Activated CD8-positive, alpha-beta T cell treated with anti-CD3 and anti-CD28 coated beads for 36 hours (primary cell): ENCODE measurements around the gene ZBTB12. TPM values are rescaled to one million over a fixed set of nuclear protein-coding genes. Genes with fewer than 3 reads are reported as not detected.

Source experiments
- ATAC-seq: fragments of 200-7000 bp; cut with Tn5 transposase; one replicate; pipeline ENCODE4 v1.10.0; 2021; ENCODE audit warnings: mild to moderate bottlenecking, moderate library complexity
- CTCF ChIA-PET: fragments of 350-600 bp; sonication (Branson Sonifier 250); formaldehyde crosslinking; loops from one replicate; lab custom pipeline; 2021; ENCODE audit warnings: antibody characterized with exemption; lab: Charles Lee
- POLR2A ChIA-PET: fragments of 350-600 bp; sonication (Branson Sonifier 250); formaldehyde crosslinking; loops from one replicate; lab custom pipeline; 2021; ENCODE audit warnings: antibody characterized with exemption; lab: Charles Lee
- DNase-seq: peaks from one replicate; pipeline ENCODE4 v3.0.0-alpha.2; 2020
- H3K27ac Mint-ChIP-seq: one replicate; pipeline ENCODE4 v1.8.0; 2021; ENCODE audit warnings: mild to moderate bottlenecking, mixed read lengths
- H3K27me3 Mint-ChIP-seq: one replicate; pipeline ENCODE4 v1.8.0; 2021; ENCODE audit warnings: mixed read lengths
- H3K36me3 Mint-ChIP-seq: one replicate; pipeline ENCODE4 v1.8.0; 2021; ENCODE audit warnings: low read depth, mixed read lengths
- H3K4me1 Mint-ChIP-seq: one replicate; pipeline ENCODE4 v1.8.0; 2021; ENCODE audit warnings: low read depth, mixed read lengths
- H3K4me3 Mint-ChIP-seq: one replicate; pipeline ENCODE4 v1.8.0; 2021; ENCODE audit warnings: mild to moderate bottlenecking, moderate library complexity, mixed read lengths
- H3K9me3 Mint-ChIP-seq: one replicate; pipeline ENCODE4 v1.8.0; 2021; ENCODE audit warnings: mixed read lengths
- CTCF ChIP-seq: fragments of 200-600 bp; IDR thresholded peaks from one replicate; pipeline ENCODE4 v1.8.0; 2022; ENCODE audit warnings: antibody characterized with exemption, mild to moderate bottlenecking
- intact Hi-C: fragments of 100-400 bp; cut with micrococcal nuclease; formaldehyde crosslinking; loops from one replicate; pipeline ENCODE4 v1.10.0; 2022
- total RNA-seq, 2 experiments: library from RNA; stranded (reverse); gene quantifications; one replicate each; pipeline ENCODE4 v1.2.3, GENCODE V29; 2021

ZBTB12 gene
- total RNA-seq, 2 experiments from 2014 or later: 1.8 to 2.1 TPM

- peak overlapping the region; percentile 80 for H3K4me3 Mint-ChIP-seq
- ATAC-seq (no peak), DNase-seq (no peak)
- H3K4me1 Mint-ChIP-seq: peaks cover 32% of the 10 kb centered on the region
- no peak for TF ChIP-seq CTCF
- no peaks in the 10 kb centered on the region for H3K27me3 Mint-ChIP-seq
- ChIA-PET CTCF (interaction anchor here (2.9 kb wide), 1 partner anchor 55 kb away, joined by 13 read pairs; no protein-coding TSS in a partner anchor), POLR2A (interaction anchor here (1.0 kb wide), 1 partner anchor 56 kb away, joined by 4 read pairs; no protein-coding TSS in a partner anchor)
- H3K27ac Mint-ChIP-seq: peak overlapping the region; percentile 88
- no peaks in the 10 kb centered on the region for H3K9me3 Mint-ChIP-seq
- H3K36me3 Mint-ChIP-seq: peaks cover 21% of the 10 kb centered on the region
- intact Hi-C loops: no loop called here
Observed at GRCh38 chr6:31896493-31896855, 5.4 kb downstream of the ZBTB12 start.

- ATAC-seq: no peak
- no peak for TF ChIP-seq CTCF
- CTCF ChIA-PET: interaction anchor here (0.6 kb wide), 1 partner anchor 75 kb away, joined by 3 read pairs; no protein-coding TSS in a partner anchor
- no peaks in the 10 kb centered on the region for H3K27me3 Mint-ChIP-seq
- intact Hi-C loops: no loop called here
- POLR2A ChIA-PET: interaction anchor here (0.6 kb wide), 1 partner anchor 55 kb away, joined by 3 read pairs; no protein-coding TSS in a partner anchor
- peak overlapping the region; percentile 52 for H3K27ac Mint-ChIP-seq
- no peaks in the 10 kb centered on the region for H3K9me3 Mint-ChIP-seq
- no peak for DNase-seq
- no peak overlapping the region for H3K4me3 Mint-ChIP-seq
- H3K4me1 Mint-ChIP-seq: peaks cover 15% of the 10 kb centered on the region
- H3K36me3 Mint-ChIP-seq: peaks cover 35% of the 10 kb centered on the region
Observed at GRCh38 chr6:31892821-31893220, 9.1 kb downstream of the ZBTB12 start.

GRCh38 chr6:31889331-31889972 is 12.4 kb downstream of the ZBTB12 start:
- Mint-ChIP-seq H3K9me3 (no peaks in the 10 kb centered on the region), H3K27me3 (no peaks in the 10 kb centered on the region), H3K4me1 (peaks cover 5% of the 10 kb centered on the region), H3K4me3 (no peak overlapping the region), H3K36me3 (peaks cover 42% of the 10 kb centered on the region), H3K27ac (peak overlapping the region; percentile 12)
- TF ChIP-seq CTCF: no peak
- CTCF ChIA-PET: interaction anchor here (0.8 to 4.0 kb wide), 14 partner anchors 8 to 211 kb away, joined by 3 to 14 read pairs (median 4); partner anchors contain the start of genes DDAH2, EHMT2, LY6G5C and NEU1
- DNase-seq (no peak), ATAC-seq (no peak)
- intact Hi-C loops: no loop called here
- POLR2A ChIA-PET: no interaction called here

GRCh38 chr6:31888276-31889258 is 13.3 kb downstream of the ZBTB12 start:
- Mint-ChIP-seq H3K27me3 (no peaks in the 10 kb centered on the region), H3K27ac (no peak overlapping the region), H3K4me3 (no peak overlapping the region), H3K4me1 (peaks cover 5% of the 10 kb centered on the region), H3K36me3 (peaks cover 42% of the 10 kb centered on the region), H3K9me3 (no peaks in the 10 kb centered on the region)
- TF ChIP-seq CTCF: peak; percentile 93
- CTCF ChIA-PET: interaction anchor here (0.8 to 4.0 kb wide), 15 partner anchors 9 to 207 kb away, joined by 3 to 14 read pairs (median 3); partner anchors contain the start of genes DDAH2, EHMT2, LY6G5C and NEU1
- ATAC-seq (peak; percentile 64), DNase-seq (peak; percentile 71)
- intact Hi-C loops: no loop called here
- POLR2A ChIA-PET: interaction anchor here (0.8 to 1.0 kb wide), 2 partner anchors 136 to 151 kb away, joined by 3 to 4 read pairs; no protein-coding TSS in a partner anchor
